Measurements from ENCODE around the gene CELF2.

The CELF2 gene

GRCh38 chr10:11168423-11169090 lies 150.9 kb downstream of the CELF2 start:
- no peak for DNase-seq (ENCODE audit: insufficient read length, low spot score)
- no peak for FAIRE-seq

GRCh38 chr10:11169976-11170375 lies 152.3 kb downstream of the CELF2 start:
- FAIRE-seq: no peak
- TF ChIP-seq CTCF (IDR thresholded peaks at IDR 0.05; ENCODE audit: insufficient read depth, missing control alignments): no peak
- no peak for DNase-seq (ENCODE audit: insufficient read length, low spot score)

More at GRCh38 chr10:11168423-11169090, 150.9 kb downstream of the CELF2 start:
- TF ChIP-seq CTCF (IDR thresholded peaks at IDR 0.05; ENCODE audit: insufficient read depth, missing control alignments): no peak

- TF ChIP-seq CTCF (IDR thresholded peaks at IDR 0.05; ENCODE audit: insufficient read depth, missing control alignments): no peak
- FAIRE-seq (no peak), DNase-seq (ENCODE audit: insufficient read length, low spot score) (no peak)
These were observed 152.9 kb downstream of the CELF2 start for GRCh38 chr10:11170574-11170973.

GRCh38 chr10:11170993-11171851 lies 153.6 kb downstream of the CELF2 start:
- TF ChIP-seq CTCF (IDR thresholded peaks at IDR 0.05; ENCODE audit: insufficient read depth, missing control alignments): no peak
- DNase-seq (ENCODE audit: insufficient read length, low spot score): no peak
- FAIRE-seq: no peak

- no peak for TF ChIP-seq CTCF (IDR thresholded peaks at IDR 0.05; ENCODE audit: insufficient read depth, missing control alignments)
- no peak for FAIRE-seq
These were observed 155.4 kb downstream of the CELF2 start for GRCh38 chr10:11173042-11173441.

GRCh38 chr10:11175823-11176243 lies 158.2 kb downstream of the CELF2 start:
- no peak for DNase-seq (ENCODE audit: insufficient read length, low spot score)
- TF ChIP-seq CTCF (IDR thresholded peaks at IDR 0.05; ENCODE audit: insufficient read depth, missing control alignments): no peak
- no peak for FAIRE-seq

More at GRCh38 chr10:11173042-11173441, 155.4 kb downstream of the CELF2 start:
- no peak for DNase-seq (ENCODE audit: insufficient read length, low spot score)

GRCh38 chr10:11176746-11177145 lies 159.1 kb downstream of the CELF2 start:
- TF ChIP-seq CTCF (IDR thresholded peaks at IDR 0.05; ENCODE audit: insufficient read depth, missing control alignments): no peak
- no peak for DNase-seq (ENCODE audit: insufficient read length, low spot score)
- no peak for FAIRE-seq
